Fibroblast of skin of left quadriceps (primary cell): Measurements from ENCODE around the gene CNTNAP5.

ENCODE experiments used
- DNase-seq, 2 experiments: peaks; one replicate each; pipeline ENCODE4 v3.0.0-alpha.2; 2013; ENCODE audit warnings: low read depth in 2 of 2

The CNTNAP5 gene

DNA sequence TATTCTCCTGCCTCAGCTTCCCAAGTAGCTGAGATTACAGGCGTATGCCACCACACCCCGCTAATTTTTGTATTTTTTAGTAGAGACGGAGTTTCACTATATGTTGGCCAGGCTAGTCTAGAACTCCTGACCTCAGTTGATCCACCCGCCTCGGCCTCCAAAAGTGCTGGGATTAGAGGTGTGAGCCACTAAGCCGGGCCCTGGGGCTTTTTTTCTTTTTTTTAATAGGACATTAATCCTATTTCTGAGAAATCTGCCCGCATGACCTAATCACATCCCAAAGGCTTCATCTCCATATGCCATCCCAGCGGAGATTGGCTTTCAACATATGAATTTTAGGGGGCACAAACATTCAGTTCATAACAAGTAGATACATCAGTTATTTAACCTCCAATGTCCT, 128.6 kb downstream of the CNTNAP5 start:
- DNase-seq, result no peak

DNA sequence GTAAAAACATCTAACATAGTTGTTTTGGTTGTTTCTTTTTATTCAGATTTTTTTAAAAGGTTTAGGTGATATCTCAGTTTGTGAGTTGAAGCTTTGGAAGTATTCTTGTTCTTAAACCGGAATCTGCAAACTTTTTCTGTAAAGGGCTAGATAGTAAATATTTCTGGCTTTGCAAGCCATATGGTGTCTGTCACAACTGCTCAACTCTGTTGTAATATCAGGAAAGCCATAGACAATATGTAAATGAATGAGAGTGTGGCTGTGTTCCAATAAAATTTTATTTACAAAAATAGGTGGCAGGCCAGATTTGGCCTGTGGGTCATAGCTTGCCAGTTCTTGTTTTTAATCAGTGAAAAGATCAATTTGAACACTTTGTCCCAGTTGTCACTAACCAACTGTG, 134.1 kb downstream of the CNTNAP5 start:
- no peak for DNase-seq

DNA sequence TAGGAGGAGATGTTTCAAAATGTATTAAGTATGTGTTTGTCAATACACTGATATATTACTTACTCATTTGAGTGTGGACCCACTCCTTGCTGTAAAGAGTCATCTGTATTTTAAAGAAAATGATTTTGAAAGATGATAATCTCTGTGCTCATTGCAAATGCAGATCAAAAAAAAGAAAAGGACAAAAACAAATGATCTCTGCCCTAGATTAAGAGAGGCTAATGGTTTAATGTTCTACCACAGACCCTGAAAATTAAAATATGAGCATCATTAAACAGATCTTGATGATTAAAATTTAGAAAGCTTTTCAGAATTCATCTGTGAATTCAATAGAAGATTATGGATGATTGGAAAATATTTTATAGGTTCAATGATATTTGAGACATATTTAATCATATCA, 136.5 kb downstream of the CNTNAP5 start:
- DNase-seq, result no peak

DNA sequence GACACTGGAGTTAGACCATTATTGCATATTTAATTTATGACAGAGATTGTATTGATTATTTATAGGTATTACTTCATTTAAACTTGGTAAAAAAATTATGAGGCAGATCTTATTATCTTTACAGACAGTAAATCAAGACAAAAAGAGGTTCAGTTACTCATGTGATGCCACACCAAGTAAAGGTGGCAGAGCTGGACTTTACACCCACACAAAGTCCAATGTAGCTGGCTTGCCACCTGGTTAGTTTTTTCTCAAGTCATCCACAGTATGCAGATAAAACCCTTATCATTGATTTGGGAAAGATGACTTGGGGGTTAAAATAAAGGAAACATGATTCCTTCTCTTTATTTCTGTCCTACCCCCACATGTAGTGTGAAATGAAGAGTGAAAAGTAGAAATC, 137.2 kb downstream of the CNTNAP5 start:
- no peak for DNase-seq

DNA sequence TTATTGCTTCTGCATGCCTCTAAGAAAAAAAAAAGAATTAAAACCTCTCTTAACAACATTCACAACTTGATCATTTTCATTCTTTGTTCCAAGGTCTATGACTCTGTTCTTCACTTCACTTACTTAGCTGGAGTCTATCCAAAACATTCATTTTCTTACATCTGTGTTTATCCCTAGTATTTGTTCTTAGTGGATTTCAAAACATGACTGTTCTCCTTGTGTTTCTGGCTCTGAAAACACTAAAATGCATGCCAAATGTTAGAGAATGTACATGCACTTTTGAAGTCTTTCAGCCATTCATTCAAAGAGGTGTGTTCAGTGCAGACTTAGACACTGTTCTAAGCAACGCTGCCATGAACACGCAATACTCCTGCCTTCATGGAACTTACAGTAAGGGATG, 138.8 kb downstream of the CNTNAP5 start:
- DNase-seq, result no peak

DNA sequence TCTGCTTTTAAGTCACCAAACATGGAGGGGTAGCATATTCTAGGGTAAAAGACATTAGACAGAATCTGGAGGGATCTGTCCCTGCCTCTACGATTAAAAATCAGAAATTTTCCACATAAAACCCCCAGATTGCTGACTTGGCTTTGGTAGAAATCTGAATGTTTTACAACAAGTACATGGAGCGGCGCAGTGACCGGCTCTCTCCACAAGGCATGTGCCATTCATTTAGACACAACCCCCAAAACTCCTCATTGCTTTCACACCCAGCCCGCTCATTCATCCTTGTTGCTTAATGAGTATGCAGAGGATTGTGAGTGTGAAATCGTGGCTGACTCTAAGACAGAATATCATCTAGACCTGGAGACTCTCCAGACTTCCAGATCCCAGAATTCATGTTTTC, 140.6 kb downstream of the CNTNAP5 start:
- no peak for DNase-seq

DNA sequence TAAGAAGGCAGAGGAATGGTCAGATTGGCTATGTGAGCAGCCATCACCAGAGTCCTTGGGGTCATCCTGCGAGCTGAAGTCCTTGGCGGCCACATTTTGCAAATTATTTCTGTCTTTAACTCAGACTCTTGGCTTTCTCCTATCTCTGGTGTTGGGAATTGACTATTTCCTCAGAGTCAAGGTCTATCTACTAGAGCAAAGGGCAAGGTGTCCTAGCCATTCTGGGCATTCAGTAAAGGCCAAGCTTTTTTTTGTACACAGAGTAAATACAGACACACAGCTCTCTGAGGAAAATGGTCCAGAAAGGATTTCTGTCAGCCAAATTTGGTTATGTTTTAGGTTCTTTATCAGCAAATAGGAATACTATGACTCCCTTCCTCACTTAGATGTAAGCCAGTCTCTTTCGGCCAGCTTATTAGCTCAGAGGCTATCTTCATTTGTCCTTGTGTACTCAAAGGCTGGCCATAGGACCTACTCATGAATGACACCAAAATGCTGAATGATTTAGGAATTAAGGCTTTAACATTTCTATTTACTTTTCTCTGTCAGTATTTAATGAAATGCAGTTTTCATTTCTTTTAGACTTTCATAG, 146.5 kb downstream of the CNTNAP5 start:
- no peak for DNase-seq

DNA sequence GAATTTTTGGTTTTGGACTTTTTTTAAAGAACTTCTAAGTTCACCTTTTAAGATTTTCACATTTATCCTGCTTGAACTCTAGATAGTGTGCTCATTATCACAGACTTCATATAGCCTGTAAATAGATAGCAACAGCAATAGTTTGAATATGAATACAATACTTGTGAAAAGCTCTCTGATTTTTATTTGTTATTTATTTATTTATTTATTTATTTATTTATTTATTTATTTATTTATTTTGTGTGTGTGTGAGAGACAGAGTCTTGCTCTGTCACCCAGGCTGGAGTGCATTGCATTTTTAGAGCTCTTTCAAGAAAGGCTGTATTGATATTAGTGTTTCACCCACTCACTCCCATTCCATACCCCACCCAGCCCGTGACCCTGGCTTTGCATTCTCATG, 153.6 kb downstream of the CNTNAP5 start:
- DNase-seq, result no peak

DNA sequence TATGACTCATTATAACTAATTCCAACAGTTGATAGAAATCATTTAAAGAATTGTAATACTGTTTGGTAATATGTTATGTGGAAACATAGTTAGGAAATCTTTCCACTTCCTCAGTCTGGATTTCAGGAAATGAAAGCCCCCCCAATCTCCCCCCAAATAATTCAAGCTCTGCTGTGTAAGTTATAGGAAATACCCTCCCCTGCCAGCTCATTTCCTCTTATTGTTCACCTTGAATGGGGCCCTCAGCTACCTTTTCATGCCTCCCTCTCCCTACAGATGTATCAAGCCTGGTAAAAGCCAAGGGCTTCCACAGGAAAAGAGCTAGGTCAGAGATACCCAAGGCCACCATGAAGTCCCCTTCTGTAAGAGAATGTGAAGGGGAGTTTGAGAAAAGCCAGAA, 155.5 kb downstream of the CNTNAP5 start:
- no peak for DNase-seq

DNA sequence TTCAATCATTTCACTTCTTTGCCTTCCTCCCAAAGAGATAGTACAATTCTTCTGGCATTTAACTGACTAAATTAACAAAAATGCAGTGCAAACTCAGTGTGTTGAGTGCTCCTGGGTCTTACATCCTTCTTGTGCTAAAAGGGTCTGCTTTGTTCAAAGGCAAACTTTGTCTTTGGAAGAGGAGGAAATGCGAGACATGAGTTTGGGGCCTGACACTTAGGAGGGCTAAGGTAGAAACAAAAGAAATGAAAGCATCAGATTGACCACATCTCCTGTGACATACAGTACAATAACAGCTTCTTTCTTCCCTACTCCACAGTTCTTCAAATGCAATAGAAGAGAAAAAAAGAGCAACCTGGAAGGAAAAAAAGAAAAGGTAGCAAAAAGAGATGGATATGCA, 161.7 kb downstream of the CNTNAP5 start:
- no peak for DNase-seq

DNA sequence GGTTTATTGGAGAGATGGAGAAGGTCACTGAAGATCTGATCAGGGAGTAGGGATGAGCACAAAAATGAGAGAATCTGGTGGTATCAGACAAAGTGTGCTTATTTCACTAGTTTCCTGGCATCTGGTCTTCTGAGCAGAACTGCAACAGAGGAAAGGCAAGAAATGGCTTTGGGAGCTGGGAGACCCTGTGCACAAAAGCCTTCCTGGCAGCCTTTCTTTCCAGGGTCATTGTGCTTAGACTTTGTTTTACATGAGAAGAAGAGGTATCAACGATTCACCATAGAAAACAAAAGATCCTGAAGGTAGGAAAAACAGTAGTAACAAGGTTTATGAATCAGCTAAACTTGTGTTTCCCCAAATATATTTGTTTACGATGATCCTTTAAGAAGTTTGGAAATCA, 162.9 kb downstream of the CNTNAP5 start:
- no peak for DNase-seq

DNA sequence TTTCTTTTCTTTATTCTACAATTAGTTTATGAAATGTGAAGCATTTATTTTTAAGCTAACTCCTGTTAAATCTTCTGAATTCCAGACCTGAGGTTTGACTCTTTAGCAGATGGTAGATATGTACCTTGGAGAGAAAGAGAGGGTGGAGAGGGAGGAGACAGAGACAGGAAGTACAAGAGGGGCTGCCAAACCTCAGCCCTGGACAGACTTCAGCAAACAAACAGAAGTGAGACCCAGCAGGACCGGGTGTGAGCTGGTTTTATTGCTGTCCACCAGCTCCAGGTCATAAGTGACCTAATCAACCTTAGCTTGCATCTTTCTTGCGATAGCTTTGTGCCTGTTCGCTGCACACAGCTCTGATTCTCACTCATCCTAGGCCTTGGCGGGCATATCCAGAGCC, 168.6 kb downstream of the CNTNAP5 start:
- no peak for DNase-seq

DNA sequence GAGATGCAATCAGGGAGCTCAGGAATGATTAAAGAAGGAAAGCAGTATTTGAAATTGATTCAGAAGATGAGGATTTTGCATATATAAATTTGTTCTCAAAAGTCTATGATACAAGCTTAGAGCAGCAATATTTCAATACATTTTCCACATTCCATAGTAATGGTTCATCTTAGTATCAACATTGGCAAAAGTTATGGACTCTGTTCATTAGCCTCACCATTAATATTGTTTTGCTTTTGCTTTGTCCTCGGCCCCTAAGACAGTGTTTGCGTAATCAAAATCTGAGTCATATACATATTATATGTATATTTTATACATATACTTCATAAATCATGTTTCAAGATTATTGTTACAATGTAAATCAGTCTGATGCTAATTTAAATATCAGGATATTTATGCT, 176.6 kb downstream of the CNTNAP5 start:
- DNase-seq, result peak; percentile 1 to 7

DNA sequence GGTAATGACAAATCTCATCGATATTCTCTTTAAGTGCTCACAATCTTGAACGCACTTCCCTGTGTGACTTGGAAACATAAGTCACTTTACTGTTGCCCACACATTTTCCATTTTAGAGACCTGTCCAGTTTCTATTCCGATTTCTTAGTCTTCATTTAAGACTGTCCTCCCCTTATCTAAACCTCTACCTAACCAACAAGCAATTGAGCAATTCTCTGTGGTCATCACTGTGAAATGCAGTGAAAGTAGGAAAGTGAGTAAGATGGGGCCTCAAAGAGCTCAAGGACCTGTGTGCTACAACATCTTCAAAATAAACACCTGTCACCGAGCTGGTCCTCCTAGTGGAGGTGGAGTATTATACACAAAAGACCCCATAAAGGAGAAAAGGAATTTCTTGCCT, 184.4 kb downstream of the CNTNAP5 start:
- no peak for DNase-seq

DNA sequence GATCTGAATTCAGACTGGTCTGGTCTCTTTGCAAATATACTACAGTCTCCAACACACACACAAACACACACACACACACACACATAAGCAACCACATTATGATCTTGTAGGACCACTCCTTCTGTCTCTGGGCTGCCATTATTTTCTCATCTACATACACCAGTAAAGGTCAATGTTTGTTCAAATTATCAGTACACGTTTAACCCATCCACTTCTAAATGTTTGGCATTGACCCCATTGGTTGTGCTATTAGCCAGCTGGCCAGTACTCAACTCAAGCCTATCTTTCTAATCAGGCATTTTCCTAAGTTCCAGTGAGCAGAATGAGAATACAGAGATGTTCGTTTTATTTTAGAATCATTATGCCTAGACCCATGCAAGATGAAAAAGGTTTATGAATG, 186.4 kb downstream of the CNTNAP5 start:
- no peak for DNase-seq

DNA sequence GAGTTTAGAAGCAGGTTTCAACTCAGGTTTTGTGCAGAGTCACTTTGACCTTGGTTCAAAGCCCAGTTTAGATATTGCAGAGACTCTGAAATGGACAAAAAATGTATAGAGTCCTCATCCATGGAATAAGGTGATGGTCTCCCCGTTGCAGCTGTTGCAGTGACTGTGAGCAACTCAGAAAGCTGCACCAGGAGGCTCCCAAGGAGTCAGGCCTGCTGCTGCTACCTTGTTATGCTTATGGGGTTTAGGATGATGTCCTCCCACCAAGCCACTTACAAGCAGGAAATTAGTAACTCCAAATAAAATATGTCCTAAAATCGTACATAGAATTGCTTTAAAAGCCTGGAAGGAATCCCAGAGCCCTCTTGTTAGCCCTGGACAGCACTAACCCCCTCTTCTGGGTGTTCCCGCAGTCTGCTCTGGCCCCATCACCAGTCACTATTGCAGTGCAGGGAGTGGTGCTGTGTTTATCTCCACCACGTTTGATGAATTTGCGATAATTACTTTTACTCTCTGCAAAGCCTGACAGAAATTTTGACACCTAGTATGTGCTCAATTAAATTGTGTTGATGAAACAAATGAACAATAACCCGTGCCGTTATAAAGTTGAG, 189.0 kb downstream of the CNTNAP5 start:
- no peak for DNase-seq

DNA sequence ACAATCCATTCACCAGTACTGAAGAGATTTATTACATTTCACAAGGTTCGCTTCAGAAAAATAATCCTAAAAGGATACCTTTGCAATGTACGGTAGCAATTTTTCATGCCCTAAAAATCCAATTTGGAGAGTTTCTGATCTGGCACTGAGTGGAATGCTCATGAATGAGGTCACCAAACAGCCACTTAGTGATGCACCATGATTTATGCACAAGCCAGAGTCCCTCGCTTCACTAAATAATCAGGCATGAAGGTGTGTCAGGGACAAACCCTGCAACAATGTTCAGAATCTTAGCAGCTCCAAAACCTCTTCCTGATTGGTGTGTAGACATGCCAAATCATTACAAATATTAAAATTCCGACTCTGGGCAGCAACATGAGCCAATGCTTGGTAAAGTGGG, 221.1 kb downstream of the CNTNAP5 start:
- DNase-seq, result no peak

DNA sequence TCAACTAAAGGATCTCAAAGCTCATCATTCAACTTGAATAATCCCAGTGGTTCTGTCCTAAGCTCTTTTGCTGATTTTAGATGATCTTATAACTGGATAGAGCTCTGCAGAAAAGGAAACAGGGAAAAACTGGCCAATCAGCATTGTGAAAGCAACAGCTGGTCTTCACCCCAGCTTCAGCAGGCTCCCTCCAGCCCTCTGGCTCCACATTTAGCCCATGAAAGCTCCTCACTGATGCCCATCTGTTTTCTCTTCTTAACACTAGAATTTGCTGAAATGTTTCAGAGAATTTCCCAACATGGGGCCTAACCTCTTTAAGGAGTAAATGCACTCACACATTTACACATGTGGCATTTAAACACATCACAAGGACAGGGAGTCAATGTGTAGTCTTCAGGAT, 223.3 kb downstream of the CNTNAP5 start:
- DNase-seq, result no peak

DNA sequence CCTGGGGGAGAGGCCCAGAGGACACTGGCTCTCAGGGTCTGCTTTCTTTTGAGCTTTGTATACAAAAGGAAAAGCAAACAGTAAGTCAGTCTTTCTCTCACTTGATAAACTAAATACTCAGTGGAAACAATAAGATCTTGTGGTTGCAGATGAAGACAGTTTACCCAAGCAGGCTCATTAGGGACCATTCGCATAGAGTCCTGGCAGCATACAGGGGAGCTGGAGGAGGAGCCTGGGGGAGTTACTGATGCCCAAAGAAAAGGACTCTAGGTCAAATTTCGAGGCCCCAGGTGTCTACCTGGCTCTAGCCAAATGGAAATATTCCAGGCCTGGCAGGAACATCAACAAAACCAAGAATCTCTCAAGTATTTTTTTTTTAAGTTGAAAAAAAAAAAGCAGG, 225.3 kb downstream of the CNTNAP5 start:
- no peak for DNase-seq

DNA sequence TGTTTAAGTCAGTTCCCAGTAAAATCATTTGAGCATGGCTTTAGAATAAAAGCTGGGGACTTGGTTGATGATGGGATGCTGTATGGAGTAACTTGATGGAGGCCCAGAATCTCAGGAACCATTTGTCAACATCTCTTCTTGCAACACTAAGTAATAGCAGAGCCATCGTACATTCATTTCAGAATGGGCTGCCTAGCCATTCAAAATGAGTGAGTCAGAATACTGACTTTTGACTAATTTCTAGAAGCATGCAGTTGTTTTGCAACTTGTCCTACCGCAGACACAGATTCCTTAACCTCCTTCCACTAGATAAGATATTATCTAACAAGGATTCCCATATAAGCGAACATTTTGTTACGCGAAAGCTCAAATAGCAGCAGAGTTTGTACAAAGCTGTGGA, 229.5 kb downstream of the CNTNAP5 start:
- DNase-seq, result peak; percentile 46 to 52

DNA sequence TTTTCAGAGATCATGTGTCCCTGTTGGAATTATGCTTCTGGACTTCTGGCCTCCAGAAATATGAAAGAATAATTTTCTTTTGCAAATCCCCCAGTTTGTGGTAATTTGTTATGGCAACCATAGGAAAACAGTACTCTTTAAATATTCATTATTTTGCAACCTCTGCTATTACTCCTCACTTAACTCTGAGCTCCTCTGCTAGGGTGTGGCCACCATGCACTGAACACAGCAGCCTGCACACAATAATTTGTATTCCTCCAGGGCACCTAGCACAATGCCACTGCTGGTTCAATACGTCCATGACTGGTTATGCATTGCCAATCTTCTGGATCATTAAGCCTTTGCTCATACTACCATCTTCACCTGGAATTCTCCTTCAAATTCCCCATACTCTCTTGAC, 232.0 kb downstream of the CNTNAP5 start:
- DNase-seq, result no peak

DNA sequence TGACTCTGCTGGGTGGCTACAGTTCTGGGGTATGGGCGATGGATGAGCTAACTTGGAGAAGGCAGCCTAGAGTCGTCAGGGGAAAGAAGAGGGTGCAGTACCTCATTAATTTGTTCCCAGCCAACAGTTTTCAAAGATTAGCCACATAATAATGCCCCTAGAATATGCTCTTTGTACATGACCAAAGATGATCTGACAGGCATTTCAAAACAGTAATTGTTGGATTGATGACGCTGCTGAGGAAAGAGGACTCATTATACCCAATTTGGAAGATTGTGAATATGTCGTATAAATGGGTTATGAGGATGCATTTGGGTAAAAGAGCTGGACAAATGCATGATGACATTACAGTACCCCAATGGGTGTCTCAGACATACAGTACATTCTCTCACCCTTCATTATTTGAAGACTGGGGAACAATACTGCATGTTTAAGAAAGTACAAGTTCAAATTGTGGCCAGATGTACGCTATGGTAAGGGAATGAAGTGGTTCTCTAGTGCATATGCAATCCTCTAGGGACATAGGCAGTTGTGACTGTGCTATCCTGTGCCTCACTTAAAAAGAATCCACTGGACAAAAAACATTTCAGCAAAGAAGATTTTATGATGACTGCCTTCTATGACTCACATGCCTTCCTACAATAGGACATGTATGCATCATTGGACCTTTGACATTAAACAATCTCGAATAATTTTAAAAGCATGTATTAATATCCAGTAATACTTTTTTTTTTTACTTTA, 233.2 kb downstream of the CNTNAP5 start:
- DNase-seq, result peak; percentile 43 to 55

DNA sequence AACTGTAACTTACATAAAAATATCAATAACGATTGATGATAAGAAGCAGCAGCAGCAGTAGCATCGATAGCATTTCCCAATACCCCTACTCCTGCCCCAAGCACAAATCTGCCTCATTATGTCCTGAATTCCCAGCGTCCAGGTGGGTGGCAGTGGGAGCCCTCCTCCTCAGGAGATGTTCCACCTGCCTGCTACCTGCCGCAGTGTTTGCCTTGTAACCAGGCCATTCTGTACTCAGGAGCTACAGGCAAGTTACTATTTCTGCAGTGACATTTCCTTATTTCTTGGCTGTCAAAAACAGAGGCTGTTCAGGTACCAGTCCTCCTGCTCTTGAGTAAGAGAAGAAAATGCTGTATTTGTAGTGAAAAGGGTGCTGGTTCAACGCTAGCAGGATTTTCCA, 236.4 kb downstream of the CNTNAP5 start:
- DNase-seq, result no peak
